Middle frontal gyrus (tissue), 1 donor: Measurements from ENCODE around the gene PLAU.
"Not testable (repeated sequence)": the region's sequence is repeated elsewhere in the genome, so short reads cannot be mapped to it uniquely, and the experiment has no call there.

ENCODE experiments used
- DNase-seq: peaks from one replicate; pipeline ENCODE4 v3.0.0-alpha.2; 2015; ENCODE audit warnings: low spot score; ENCODE audit errors: extremely low spot score

Gene PLAU

DNA sequence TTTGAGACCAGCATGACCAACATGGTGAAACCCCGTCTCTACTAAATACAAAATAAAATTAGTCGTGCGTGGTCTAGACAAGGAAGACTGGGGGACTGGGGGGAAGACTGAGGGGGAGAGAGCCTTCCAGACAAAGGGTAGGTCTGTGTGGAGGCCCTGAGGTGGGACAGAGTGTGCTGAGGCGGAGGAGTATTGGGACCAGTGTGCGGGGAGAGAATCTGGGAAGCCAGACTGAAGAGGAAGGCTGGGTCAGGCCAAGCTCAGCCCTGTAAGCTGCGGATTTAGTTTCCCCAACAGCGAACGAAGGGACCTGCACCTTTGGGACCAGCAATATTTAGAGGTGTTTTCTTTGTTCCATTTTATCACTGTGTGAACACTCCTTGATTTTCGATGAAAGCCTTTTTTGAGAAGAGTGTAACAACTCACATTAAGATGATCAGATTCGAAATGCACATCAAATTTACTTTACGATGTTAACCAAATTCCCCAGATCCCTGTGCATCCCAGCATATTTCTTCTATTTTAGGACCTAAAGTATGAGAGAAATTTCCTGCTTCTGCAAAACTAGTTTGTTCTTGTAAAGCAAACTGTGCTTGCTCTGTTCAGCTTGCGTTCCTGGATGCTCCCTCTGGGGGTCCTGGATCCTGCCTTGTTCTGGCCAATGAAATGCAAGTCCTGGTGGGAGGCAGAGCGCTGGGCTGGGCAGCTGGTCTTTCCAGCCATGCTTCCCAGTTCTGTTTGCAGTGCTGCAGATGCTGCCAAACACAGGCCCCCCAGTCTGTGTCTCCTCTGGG, 39.4 kb downstream of the PLAU start:
- no peak for DNase-seq

DNA sequence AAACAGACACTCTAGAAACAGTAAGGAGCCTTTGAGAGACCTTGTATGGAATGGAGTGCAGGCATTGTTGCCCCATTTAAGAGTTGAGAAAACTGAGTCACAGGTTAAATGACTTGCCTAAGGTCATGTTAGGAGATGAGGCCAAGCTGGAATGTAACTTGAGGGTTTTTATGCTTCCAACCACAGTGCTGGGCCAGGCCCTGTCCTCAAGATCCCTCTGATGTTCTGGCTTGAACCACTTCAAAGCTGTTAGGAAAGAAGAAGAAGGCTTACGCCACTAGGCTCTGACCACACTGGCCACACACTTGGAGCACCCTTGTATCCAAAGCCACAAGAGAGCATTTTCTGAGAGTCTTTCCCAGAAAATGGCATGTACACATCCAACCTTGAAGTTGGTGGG, 42.7 kb downstream of the PLAU start:
- DNase-seq: no peak

DNA sequence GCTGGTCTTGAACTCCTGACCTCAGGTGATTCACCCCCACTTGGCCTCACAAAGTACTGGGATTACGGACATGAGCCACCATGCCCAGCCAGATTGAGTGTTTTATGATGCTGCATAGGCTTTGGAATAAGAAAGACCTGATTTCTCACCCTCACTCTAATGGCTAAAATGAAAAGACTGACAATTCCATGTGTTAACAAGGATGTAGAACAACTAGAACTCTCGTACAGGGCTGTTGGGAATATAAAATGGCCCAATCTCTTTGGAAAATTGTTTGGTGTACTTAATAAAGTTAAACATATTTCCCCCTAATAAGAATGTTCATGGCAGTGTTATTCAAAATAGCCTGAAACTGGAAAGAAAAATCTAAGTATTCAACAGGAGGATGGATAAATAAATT, 43.8 kb downstream of the PLAU start:
- DNase-seq: no peak

DNA sequence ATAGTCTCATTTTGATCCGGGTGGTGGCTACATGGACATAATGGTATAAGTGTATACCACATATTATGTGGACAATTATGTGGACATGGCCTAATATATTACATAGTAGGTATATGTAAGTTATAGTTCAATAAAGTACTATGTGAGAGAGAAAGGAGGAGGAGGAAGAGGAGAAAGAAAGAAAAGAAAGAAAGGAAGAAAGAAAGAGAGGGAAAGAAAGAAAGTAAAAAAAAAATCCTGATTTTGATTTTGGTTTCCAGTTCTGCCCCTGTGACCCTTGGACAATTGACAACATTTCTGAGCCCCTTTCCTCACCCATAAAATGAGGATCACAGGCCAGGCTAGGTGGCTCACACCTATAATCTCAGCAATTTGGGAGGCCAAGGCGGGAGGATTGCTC, 44.8 kb downstream of the PLAU start:
- no peak for DNase-seq

DNA sequence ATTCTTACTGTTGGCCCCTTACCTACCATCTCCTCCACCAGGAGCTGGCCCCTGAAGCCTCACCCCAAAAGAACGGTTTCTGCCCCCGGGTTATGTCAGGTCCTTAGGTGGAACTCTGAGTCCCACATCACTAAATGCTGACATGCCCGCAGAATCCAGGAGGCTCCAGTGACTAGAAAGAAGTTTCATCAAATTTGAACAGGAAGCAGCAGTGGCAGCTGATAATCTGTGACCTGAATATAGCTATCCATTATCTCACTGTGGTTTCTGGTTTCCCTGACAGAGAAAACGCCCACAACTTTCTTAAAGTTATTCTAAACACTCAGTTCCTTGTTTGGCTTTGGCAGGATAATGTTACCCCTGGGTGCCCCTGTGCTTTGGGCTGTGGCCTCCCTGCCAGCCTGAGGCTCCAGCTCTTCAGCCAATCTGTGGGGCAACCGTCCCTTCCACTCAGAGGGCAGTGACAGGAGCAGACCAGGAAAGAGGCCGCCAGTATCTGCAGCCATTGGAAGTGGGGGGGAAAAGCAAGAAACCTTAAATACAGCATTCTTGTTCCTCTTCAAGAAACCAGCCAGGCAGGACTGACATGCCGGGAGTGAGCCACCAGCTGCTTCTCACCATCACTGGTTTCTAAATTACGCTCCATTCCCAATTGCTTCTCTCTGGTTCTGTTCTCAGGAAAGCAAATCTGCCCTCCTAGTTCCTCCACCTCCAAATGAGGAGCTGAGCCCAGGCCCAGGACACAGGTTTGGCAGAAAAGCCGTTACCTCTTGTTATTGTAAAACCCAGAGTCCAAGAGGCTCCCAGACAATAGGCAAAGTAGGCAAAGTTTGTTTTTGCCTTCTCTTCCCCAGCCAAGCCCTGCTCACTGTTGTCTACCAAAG, 45.8 kb downstream of the PLAU start:
- DNase-seq: no peak

DNA sequence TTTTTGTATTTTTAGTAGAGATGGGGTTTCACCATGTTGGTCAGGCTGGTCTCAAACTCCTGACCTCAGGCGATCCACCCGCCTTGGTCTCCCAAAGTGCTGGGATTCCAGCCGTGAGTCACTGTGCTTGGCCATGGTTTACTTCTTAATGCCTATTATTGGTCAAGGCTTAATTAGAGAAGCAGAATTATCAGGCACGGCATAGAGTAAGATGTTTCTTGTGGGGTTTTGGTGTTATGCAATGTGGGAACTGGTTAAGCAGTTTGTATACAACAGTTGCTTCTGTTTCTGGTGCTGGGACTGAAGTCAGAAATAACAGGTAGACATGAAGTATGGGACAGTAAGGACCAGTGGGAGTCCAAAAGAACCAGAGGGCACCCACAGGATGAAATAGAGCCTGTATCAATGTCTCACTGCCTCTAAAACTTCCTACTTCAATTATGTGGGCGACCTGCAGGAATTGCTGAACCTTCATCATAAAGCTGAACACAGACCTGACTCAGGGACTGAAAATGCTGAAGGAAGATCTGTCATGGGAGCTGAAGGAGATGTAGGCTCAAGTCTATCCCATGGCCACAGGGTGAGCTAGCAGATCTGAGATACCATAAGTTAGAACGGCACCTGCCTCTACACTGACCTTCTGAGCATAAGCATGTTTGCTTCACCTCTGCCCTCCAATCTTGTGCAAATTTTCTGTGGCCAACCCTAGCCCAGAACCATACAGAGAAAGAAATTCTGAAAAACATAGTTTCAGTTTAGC, 48.7 kb downstream of the PLAU start:
- no peak for DNase-seq

DNA sequence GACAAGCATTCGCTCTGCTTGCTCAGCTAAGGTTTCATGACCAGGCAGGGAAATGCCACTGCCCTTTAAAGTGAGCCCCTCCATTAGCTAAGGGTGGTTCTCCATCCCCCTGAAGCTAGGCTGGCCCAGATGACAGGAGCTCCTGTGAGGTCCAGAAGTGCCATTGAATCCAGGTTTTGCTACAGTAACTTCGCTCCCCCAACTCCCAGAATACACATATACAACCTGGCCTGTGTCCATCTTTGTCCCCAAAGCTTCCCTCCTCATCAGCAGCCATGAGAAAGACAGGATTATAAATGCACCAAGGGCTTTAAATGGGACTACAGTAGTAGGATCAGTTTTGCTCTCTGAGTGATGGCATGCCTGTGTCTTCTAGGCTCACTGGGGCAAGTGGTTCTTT, 51.5 kb downstream of the PLAU start:
- no peak for DNase-seq

DNA sequence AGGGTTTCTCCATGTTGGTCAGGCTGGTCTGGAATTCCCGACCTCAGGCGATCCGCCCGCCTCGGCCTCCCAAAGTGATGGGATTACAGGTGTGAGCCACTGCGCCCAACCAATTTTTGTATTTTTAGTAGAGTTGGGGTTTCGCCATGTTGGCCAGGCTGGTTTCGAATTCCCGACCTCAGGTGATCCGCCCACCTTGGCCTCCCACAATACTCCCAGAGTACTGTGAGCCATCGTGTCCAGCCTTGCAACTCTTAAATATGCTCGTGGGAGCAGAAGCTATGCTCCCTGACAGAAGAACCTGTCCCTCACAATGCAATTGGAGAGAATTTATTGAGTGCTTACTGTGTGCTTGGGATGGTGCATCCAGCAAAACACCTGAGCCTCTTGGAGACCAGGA, 52.6 kb downstream of the PLAU start:
- DNase-seq: not testable (repeated sequence)

DNA sequence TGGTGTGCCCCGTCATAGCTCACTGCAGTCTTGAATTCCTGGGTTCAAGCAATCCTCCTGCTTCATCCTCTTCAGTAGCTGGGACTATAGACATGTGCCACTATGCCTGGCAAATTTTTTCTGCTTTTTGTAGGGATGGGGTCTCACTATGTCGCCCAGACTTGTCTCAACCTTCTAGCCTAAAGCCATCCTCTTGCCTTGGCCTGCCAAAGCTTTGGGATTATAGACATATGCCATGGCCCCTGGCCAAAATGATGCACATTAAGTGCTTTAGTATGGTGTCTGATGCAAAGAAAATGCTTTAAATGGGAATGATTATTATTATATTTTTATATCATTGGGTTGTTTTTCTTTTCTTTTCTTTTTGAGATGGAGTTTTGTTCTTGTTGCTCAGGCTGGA, 53.8 kb downstream of the PLAU start:
- DNase-seq: no peak

DNA sequence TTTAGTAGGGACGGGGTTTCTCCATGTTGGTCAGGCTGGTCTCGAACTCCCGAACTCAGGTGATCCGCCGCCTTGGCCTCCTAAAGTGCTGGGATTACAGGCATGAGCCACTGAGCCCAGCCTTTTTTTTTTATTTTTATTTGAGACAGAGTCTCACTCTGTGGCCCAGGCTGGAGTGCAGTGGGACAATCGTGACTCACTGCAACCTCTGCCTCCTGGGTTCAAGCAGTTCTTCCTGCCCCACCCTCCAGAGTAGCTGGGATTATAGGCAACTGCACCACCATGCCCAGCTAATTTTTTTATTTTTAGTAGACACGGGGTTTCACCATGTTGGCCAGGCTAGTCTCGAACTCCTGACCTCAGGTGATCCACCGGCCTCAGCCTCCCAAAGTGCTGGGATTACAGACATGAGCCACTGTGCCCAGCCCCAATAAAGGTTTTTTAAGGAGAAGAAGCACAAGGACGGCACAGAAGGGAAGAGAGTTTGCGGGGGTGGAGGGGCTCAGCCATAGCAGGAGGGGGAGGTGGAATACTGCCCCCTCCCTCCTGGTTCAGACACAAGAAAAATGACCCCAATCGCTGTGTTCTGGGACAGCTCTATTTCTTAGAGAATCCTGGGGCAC, 54.4 kb downstream of the PLAU start:
- DNase-seq: not testable (repeated sequence)

DNA sequence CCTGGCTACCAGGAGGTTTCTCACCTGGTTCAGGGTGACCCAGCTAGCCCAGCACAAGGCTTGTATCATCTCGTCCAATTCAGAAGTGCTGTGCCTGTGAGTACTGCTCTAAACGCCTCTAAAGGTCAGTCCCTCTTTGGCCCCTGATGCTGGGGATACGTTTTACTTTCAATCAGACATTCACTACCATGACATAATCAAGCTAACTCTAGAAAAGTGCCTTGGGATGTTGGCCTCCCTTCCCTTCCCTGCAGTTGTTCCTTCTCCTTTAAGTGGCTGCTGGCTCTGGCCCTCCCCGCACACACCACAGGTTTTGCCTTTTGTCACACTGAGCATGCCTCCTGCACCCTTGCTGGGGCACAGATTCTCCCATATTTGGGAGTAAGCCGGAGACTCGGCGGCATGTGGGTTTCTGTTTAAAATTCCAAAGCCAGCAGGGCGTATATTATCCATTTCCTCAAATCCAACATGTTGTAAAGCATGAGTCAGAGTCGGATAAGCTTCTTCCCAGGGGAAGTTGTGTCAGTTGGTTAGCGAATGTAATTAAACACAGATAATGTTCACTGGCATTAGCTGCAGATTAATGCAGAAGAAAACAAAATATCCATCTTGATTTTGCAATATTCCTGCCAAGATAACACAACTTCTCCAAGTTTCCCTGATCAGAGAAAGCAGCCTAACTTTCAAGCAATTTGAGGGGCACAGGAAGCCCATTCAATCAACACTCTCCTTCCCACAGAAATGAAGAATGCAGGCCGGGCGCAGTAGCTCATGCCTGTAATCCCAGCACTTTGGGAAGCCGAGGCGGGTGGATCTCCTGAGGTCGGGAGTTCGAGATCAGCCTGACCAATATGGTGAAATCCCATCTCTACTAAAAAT, 55.2 kb downstream of the PLAU start:
- DNase-seq: no peak

DNA sequence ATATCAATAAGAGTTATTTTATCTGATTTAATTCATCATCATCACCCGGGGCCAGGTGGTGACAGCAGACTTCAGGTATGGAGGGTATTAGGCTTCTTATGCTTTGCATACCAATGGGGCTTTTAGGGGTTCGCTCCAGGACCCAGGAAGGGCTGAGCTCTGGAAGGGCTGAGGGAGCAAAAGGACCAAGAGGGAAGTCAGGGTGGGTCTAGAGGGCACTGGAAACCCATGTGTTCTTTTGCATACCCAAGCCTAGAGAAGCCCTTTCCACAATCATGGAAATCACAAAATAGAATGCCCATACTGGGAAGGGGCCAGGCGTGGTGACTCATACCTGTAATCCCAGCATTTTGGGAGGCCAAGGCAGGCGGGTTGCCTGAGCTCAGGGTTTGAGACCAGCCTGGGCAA, 56.1 kb downstream of the PLAU start:
- no peak for DNase-seq
